Stimulated activated naive CD4-positive, alpha-beta T cell (primary cell): Measurements from ENCODE around the gene SCN1B.
"Not testable (repeated sequence)": the region's sequence is repeated elsewhere in the genome, so short reads cannot be mapped to it uniquely, and the experiment has no call there.

ENCODE experiments used
- DNase-seq, 6 experiments: peaks; one replicate each; lab custom pipeline; 2025; lab: John Stamatoyannopoulos, UW

The SCN1B gene

DNA sequence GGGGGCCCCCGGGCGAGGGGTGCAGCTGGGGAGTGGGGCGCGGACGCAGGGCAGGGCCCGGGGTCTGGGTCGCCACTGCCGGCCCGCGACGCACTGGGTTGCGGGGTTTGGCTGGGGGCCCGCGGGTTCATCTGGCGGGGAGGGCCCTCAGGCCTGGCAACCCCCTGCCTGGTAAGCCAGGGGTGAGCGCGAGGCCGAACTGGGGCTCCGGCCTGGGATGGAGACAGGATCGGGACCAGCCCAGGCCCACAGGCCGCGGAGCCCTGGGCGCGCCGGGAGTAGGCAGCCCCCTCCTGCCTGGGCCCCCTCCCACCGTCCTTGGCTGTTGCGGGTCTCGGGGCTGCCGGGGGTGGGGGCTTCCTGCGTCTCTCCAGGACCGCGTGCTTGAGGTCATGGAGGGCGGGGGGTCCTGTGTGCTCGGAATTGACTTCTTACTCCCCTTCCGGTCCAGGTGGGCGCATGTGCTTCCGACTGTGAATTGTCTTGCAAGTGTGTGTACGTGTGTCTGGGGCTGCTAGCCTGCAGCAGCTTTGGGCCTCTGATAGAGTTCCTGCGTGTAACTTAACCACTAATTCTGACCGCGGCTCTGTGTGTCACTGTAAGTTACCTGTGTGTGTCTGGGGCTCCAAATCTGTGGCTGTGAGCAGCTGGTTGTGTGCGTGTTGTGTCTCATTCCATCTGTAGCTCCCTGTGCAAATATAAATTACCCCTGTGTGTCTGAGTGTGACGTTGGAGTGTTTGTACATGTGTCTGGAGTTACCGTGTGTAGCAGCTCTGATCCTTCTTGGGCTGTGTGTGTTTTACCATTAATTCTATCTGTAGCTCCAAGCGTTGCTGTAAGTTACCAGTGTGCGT is 29.4 kb upstream of the SCN1B start:
- DNase-seq = peak; percentile 34 to 71 (median 58)

DNA sequence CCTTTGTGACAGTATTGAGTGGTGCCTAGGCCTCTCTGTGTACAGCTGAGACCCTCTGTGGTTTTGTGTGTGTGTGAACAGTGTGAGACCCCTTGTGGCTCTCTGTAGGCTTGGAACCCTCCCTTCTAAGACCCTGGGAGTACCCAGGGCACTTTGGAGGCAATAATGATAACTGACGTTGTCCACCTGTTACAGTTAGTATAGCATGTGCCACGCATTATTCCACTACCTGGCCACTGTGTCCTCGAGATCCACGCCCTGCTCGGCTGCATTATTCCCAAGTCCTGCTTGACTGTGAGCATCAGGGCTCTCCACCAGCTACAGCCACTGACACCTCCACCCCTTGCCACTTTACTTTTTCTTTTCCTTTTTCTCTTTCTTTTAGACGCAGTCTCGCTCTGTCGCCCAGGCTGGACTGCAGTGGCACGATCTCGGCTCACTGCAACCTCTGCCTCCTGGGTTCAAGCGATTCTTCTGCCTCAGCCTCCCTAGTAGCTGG is 28.2 kb upstream of the SCN1B start:
- no peak for DNase-seq

DNA sequence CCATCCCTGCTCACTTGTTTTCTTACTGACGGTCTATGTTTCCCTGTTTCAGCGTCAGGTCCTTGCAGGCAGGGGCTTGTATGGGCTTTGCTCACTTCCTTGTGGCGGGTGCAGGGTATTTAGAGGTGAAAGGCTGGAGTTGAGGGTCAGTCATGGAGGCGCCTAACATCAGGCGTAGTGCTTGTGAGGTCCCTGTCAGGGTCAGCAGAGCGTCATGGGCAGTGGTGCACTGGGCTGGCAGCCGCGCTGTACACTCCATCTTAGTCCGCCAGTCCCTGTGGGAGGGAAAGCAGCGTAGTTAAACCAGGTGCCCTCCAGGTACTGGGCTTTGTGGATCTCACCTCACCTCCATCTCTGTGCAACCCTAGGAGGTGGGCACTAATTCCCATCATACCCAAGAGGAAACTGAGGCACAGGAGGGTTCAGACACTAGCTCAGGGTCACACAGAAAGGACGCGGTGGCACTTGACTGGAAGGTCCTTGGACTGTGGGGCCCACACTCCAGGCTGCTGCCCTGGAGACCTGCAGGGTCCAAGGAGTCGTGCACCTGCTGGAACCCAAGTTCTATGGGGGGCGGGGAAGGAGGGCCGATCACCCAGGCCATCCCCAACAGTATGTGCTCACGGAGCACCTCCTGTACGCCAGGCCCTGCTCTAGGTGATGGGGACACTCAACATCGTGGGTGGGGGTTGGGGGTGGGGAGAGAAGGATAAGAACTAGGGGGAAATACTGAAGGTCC is 25.6 kb upstream of the SCN1B start:
- no peak for DNase-seq

DNA sequence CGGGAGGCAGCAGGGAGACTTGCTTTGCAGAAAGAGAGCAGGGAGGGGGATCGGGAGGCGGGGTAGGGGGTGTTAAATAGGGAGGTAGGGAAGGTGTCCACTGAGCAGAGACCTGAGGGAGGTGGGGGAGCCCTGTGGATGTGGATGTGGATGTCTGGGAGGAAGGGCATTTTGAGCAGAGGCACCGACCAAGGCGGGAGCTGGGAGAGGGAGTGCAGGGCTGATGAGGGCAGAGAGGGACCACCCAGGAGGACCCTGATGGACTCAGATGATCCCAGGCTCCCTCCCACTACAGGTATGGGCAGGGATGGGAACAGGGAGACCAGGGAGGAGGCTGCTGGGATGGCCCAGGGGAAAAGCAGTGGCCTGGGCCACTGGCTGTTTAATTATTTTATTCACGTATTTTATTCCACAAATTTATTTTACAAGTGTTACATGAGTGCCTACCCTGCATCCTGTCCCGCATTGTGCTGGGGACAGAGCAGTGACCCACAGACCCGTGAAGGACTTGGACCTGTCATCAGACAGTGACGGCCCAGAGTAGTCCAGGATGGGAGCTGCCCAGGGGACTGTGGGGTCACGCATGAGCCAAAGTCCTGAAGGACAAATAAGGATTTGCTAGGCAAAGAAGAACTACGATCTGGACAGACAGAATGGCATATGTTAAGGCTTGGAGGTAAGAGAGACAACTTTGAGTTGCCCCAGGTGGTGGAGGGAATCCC is 24.9 kb upstream of the SCN1B start:
- no peak for DNase-seq

DNA sequence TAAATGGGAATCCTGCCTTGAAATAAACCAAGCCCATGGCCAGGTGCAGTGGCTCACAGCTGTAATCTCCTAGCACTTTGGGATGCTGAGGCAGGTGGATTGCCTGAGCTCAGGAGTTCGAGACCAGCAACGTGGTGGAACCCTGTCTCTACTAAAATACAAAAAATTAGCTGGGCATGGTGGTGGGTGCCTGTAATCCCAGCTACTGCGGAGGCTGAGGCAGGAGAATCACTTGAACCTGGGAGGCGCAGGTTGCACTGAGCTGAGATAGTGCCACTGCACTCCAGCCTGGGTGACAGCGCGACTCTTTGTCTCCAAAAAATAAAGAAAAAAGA is 24.3 kb upstream of the SCN1B start:
- not testable (repeated sequence) for DNase-seq

DNA sequence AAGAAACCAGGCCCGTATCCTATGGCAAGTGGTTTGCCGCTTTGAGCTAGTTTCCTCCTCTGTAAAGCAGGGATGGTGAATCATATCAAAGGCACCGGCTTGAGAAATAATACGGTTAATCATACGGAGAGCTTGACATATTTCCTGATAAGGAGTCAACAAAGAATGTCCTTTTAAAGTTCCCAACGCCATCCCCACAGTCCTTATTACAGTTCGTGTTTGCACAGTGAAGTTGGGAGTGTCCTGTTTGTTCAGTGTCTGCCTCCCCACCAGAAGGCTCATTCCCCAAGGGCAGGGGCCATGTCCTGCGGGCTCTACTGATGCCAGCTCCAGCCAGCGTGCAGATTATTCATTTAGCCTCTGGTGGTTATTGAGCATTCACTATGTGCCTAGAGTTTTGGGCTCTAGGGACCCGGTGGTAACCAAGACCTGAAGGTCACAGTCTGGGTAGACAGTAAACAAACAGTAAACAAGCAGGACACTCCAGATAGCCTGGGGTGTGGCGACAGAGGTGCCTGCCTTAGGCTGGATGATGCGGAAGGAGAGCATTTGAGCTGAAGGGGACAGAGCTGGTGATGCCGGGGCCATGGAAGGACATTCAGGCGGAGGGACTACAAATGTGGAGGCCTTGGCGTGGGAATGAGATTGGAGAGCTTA is 23.8 kb upstream of the SCN1B start:
- no peak for DNase-seq

DNA sequence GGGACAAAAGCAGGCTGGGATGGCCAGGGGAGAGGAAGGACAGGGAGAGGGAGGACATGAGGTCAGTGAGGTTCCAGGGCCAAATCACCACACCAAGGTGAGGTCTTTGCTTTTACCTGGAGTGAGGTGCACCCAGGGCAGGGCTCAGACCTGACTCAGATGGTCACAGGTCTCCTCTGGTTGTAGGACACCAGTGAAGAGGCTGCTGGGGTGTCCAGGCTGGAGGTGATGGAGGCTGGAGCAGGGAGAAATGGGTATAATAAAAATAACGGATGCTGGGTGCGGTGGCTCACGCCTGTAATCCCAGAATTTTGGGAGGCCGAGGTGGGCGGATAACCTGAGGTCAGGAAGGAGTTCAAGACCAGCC is 23.3 kb upstream of the SCN1B start:
- no peak for DNase-seq

DNA sequence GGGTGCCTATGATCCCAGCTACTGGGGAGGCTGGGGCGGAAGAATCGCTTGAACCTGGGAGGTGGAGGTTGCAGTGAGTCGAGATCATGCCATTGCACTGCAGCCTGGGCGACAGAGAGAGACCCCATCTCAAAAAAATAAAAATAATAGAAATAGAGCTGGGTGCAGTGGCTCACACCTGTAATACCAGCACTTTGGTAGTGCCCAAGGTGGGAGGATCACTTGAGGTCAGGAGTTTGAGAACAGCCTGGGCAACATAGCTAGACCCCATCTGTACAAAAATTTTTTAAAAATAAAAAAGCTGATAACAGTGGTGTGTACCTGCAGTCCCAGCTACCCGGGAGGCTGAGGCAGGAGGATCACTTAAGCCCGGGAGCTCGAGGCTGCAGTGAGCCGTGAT is 22.8 kb upstream of the SCN1B start:
- not testable (repeated sequence) for DNase-seq

DNA sequence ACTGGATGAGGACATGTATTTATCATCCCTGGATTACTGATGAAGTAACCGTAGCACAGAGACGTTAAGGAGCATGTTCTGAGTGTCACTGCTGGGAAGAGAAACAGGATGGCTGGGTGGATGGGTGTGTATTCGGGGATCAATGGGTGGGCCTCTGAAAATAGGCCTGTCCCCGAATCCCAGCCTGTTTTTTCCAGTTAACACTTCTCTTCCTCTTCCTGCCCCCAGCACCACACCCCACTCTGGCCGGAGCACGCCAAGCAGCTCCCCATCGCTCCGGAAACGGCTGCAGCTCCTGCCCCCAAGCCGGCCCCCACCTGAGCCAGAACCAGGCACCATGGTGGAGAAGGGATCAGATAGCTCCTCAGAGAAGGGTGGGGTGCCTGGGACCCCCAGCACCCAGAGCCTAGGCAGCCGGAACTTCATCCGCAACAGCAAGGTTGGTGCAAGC is 21.4 kb upstream of the SCN1B start:
- DNase-seq = no peak

DNA sequence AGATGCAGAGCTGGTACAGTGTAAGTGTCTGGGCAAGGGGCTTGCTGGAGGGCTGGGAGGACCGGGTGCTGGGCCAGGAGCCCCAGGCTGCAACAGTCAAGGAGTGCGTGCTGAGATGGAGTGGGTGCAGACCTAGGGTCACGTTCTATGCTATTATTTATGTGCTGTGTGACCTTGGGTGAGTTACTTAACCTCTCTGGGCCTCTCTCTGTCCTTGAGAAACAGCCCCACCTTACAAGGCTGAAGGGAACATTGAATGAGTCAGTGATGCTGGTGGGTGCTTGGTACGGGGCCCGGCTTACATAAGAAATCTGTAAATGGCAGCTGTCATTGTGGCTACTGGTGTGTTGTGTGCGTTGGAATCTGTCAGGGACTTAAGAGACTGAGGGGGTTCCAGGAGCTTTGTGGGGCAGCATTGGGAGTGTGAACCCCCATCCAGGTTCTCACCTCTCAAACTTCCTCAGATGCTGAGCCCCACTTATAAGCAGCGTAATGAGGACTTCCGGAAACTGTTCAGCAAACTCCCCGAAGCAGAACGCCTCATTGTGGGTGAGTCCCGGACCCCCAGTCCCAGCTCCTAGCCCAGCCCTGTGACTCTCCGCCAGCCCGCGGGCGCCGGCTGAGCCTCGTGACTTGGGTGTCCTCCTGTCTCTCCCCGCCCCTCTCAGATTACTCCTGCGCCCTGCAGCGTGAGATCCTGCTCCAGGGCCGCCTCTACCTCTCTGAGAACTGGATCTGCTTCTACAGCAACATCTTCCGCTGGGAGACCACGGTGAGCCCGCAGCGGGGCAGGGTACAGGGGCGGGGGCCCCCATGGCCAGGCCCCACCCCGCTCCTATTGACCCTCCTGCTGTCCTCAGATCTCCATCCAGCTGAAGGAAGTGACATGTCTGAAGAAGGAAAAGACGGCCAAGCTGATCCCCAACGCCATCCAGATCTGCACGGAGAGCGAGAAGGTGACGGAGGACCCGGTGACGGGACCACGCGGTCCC is 20.6 kb upstream of the SCN1B start:
- DNase-seq = no peak

DNA sequence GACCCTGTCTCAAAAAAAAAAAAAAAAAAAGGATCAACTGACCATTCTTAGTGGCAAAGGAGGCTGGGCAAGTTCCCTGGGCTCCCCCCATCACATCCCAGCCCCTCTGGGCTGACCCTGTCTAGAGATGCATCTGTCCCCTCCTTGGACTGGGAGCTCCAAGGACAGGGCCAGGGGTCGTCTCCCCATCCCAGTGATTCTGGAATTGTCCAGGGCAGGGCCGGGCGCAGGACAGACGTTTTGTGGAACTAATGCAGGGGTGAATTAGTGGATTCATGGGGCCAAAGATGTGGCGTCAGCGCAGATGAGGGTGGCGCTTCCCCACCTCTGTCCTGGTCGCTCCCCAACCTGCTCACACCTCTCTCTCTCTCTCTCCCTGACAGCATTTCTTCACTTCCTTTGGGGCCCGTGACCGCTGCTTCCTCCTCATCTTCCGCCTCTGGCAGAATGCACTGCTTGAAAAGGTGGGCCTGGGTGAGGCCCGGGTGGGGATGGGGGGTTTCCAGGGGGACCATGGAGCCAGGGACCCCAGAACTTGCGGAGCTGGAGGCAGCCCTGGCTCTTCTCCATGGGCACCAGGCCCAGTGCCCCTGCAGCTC is 19.1 kb upstream of the SCN1B start:
- DNase-seq = no peak

DNA sequence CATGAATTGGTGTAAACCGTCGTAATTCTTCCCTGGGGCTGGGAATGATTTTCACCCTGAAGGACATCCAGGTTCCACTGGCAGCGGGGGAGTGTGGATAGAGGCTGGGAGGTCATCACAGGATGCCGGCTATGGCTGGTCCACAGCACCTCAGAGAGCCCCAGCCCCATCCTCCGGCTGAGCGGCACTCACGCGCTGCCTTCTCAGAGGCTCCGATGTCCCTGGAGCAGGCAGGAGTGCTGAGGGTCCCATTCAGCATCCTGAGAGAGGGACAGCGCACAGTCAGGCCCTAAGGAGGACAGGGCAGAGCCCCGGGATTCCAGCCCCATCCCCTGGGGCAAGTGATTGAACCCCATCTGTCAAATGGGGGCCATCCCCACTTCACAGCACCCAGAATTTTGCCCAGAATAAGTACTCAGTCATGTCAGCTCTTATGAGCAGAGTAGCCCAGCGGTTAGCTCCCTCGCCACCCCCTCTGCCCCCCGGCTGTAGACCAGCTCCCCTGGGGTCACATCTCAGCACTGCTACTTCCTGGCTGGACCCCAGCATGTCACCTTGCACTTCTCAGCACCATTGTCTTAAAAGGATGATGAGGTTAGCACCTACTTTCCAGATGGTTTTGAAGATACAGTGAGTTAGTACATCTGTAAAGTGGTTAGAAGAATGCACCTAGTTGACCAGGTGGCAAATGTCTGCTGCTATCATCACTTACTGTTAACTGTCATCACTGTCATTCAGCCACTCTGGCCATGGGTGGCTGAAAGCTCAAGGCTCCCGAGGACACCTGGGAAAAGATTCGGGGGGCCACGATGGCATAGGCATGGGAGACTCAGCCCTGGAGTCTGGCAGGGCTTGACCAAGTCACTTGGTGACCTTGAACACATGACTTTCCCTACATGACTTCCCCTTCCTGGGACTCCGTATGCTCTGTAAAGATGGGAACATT is 18.3 kb upstream of the SCN1B start:
- no peak for DNase-seq

DNA sequence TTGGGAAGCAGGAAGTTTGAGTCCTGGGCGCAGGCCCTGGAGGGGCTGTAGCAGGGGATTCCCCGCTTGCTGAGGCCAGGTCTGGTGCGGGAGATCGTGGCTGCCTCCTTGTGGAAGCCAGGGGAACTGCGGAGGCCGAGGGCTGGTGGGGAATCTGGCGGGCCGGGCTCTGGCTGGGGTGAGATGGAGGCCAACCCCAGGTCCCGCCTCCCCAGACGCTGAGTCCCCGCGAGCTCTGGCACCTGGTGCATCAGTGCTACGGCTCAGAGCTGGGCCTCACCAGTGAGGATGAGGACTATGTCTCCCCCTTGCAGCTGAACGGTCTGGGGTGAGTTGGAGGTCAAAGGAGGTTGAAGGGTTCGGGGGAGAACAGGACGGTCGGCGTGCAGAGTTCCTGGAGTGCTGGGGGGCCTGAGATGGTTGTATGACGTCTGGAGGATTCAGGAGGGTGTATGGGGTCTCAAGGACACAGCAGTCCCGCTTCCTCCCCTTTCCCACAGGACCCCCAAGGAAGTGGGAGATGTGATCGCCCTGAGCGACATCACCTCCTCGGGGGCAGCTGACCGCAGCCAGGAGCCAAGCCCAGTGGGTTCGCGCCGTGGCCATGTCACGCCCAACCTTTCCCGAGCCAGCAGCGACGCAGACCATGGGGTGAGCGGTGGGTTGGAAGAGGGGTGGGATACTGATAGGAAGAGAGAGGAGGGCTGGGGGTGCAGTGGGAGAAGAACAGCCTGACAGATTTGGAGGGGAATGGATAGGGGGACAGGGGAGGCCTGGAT is 17.0 kb upstream of the SCN1B start:
- DNase-seq = peak; percentile 73 to 87 (median 79)

DNA sequence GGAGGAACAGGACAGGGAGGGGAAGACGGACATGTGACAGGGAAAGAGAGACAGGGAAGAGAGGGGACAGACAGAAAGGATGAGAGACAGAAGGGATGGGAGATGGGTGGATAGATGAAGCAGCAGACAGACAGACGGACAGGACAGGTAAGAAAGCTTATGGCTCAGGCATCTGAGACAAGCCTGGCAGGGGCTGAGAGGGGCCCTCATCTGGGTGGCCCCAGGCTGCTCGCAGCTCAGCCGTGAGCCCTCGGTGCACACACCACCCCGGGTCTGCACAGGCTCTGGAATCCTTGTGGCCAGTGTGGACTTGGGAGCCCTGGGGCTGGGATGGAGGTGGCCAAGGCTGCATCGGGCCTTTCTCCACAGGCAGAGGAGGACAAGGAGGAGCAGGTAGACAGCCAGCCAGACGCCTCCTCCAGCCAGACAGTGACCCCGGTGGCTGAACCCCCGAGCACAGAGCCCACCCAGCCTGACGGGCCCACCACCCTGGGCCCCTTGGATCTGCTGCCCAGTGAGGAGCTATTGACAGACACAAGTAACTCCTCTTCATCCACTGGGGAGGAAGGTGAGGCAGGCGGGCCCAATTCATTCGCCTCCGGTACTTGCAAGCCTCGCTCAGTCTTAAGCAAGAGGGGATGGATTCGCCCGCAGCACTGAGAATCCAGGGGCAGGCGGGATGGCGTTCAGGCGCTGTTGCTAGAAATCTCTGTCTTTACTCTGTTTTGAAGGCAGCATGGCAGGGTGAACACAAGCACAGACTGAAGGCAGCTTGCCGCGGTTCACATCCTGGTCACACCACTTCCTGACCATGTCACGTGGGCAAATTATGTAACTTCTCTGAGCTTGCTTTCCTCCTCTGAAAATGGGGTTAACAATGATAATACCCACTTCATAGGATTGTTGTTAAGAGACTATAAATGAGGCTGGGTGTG is 16.2 kb upstream of the SCN1B start:
- peak; percentile 48 to 87 (median 76) for DNase-seq

DNA sequence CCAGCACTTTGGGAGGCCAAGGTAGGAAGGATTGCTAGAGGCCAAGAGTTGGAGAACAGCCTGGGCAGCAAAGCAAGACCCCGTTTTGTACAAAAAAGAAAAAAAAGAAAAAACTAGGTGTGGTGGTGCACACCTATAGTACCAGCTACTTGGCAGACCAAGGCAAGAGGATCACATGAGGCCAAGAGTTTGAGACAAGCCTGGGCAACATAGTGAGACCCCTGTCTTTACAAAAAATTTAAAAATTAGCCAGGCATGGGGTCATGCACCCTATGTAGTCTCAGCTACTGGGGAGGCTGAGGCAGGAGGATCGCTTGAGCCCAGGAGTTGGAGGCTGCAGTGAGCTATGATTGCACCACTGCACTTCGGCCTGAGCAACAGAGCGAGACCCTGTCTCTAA is 15.5 kb upstream of the SCN1B start:
- DNase-seq = not testable (repeated sequence)

DNA sequence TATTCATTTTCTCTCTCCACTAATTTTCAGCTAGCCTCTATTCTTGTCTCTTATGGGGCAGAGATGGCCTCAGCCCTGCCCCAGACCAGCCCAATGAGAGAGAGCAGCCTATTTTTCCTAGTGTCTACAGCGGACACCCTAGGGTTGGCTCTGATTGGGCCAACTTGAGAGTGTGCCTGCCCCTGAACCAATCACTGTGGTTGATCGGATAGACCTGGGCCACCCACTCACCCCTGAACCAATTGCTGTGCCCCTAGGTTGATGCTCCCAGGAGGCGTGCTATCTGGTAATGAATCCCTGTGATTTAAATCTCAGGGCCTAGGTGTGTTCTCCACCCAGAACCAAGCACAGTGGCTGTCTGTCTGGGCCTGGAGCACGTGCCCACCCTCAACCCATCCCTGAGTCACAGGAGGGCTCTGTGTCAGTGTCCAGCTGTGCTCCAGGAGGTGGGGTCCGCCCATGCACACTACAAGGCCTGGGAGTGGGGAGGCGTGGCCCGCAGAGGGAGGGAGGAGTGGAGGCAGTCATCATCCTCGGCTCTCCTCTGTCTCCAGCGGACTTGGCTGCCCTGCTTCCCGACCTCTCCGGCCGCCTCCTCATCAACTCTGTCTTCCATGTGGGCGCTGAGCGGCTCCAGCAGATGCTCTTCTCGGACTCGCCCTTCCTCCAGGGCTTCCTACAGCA is 14.9 kb upstream of the SCN1B start:
- no peak for DNase-seq

DNA sequence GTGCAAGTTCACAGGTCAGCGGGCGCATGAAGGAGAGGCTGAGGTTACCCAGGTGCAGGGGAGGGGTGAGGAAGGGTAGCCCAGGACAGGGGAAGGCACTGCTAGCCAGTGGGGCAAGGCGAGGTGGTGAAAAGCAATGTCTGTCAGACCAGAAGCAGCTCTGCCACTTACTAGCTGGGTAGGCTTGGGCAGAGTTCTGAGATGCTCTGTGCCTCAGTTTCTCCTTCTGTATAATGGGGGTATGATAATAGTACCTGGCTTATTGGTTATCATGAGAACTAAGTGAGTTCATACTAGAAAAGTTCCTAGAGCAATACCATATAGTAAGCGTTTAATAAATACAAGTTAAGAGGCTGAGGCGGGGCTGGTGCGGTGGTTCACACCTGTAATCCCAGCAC is 14.3 kb upstream of the SCN1B start:
- no peak for DNase-seq
